HuH-7.5 (cell line): ENCODE results near the gene DNMT3L.
"Not testable (repeated sequence)": the region's sequence is repeated elsewhere in the genome, so short reads cannot be mapped to it uniquely, and the experiment has no call there.

Experiments used
- DNase-seq: peaks from one replicate; pipeline ENCODE4 v3.0.0; 2011; ENCODE audit warnings: low spot score

The DNMT3L gene

DNA sequence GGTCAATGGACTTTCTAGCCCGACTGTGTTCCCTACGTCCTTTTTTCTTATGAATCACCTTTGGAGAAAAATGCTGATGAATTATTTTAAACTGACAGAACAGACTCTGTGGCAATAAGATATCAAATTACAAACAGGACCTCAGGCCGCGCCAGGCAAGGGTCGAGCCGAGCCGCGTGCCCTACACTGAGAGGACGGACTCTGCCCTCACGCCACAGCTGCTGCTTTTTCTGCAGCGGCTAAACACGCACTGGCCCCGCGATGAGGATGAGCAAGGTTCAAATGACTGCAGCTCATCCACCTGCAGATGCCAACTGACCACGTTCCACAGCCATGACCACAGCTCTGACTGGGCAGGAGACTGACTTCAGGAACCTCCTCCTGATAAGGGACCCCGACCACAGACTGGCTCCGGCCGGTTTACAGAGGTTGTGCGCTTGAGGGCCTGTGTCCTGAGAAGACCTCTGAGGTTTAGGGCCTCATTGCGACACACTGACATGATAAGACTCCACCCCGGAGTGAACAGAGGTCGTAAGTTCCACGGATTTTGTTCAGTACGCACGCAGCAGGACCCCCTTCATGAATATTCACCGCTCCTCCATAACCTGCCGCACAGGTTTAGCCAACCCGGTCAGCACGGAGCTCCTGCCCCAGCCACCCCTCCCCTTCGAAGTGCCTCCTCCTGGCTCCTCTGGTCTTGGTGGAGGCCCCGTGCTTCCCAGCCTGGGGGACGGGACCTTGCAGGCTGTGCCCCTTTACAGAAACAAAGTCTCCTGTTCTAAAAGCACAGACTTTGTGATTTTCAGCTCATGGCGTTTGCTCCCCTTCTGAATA lies 12.3 kb downstream of the DNMT3L start:
- not testable (repeated sequence) for DNase-seq

DNA sequence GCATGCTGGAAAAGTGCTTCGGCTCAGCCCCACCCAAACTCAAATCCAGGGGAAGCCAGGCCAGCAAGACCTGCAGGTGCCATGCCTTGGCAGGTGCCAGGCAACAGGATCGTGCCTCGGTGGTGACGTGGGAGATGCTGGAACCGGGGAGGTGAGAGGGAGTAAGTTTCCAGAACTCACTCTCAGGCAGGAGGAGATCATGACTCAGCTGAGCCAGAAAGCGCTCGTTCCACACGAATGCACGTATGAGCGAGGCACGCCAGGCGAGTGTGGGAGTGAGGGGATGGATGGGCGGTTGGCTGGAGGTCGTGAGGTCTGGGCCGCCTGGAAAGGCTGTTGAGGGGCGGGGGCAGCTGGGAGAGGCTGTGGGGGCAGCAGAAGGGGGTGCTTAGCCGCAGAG lies 13.8 kb downstream of the DNMT3L start:
- not testable (repeated sequence) for DNase-seq

DNA sequence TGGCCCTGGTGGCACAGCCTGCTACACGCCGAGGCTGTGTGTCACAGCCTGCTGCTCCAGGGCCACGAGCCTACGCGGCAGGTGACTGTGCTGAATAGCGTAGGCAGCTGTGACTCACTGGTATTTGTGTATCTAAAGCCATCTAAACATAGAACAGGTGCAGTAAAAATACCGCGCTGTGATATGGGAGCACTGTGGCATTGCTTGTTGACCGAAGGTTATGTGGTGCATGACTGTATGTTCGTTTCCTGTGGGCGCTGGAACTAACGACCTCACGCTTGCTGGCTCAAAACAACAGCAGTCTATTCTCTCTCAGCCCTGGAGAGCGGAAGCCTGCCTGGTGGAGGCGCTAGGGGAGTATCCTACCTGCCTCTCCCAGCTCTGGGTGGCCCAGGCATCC lies 17.7 kb downstream of the DNMT3L start:
- DNase-seq, result not testable (repeated sequence)

DNA sequence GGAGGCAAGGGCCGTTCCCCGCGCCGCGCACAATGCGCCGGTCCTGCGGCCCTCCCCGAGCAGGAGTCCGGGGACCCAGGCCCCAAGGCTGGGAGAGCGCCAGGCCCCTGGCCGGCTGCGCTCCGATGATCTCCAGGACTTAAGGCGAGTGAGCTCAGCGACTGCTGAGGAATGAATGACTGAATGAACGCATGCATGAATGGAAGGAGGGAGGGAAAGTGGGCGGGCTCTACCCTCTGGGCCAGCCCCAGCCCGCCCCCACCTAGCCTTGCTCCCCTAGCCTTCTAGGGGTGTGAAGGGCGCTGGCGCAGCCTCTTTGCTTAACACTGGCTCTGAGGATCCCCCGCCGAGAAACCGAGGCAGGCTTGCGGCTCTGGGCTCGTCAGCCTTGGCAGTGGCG lies 20.4 kb downstream of the DNMT3L start:
- DNase-seq, result not testable (repeated sequence)

DNA sequence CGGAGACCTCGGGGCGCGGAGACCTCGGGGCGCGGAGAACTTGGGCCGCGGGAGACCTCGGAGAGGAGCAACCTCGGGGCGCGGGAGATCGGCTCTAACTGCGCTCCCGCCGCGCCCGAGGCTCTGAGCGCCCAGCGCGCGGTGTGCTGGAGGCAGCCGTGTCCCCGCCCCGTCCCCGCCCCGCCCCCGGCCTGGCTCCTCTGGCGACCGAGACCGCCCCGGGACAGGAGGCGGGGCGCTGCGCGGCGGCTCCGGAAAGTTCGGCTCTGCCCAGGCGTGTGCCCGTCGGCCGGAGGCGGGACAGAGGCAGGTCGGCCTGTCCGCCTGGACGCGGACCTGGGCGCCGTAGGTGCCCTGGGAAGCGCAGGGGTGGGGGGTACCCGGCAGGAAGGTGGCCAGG lies 20.9 kb downstream of the DNMT3L start, which contains the start of gene ICOSLG:
TSS of gene ICOSLG (minus strand) at position 102 of the 400 bp plus-strand sequence. CDS start 126 bp downstream, outside the sequence.
- not testable (repeated sequence) for DNase-seq

DNA sequence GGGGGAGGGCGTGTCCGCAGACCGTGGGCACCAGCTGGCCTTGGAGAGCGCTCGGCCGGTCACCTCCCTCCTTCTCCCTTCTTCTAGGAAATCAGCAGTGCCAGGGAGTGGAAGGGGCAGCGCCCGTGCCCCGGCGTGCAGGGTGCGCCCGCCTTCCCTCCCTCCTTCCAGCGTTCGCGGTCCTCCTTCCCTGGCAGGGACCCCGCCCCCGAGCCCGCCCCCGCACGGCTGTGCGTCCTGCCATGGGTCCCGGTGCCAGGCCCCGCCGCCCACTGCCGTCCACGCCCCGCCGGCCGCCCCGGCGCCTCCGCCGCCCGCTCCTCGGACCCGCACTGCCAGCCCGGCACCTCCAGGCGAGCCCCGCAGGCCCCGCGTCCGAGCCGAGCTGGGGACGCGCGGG lies 21.3 kb downstream of the DNMT3L start:
- DNase-seq, result not testable (repeated sequence)

DNA sequence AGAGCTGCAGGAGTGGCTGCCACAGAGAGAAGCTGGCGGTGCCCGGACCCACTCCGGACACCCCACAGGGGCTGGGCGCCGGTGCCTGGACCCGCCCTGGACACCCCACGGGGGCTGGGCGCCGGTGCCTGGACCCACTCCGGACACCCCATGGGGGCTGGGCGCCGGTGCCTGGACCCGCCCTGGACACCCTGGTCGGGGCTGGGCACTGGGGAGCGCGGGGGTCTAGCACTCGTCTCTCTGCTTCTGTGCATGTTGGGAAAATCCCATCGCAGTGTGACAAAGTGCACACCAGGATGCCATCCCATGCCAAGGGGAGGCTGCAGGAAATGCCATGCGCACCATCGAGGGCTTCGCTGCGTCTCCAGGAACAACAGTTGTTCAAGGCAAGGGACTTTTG lies 32.1 kb downstream of the DNMT3L start:
- not testable (repeated sequence) for DNase-seq

DNA sequence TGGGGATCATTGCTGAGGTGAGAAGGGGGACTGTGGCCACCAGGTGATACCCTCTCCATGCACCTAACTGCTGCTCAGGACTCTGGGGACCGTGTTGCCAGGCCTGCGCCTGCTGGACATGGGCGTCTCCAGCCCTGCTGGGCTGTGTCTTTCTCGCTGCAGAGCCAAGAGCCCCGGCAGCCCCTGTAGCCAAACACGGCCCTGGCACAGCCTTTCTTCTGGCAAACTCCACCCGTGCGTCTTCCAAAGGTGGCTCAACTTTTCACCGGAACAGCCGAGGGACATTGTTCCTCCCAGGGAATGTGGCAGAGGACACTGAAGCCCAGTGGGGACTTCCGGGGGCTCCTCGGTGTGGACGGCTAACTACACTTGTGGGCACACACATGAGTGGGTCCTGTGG lies 33.6 kb downstream of the DNMT3L start:
- not testable (repeated sequence) for DNase-seq

DNA sequence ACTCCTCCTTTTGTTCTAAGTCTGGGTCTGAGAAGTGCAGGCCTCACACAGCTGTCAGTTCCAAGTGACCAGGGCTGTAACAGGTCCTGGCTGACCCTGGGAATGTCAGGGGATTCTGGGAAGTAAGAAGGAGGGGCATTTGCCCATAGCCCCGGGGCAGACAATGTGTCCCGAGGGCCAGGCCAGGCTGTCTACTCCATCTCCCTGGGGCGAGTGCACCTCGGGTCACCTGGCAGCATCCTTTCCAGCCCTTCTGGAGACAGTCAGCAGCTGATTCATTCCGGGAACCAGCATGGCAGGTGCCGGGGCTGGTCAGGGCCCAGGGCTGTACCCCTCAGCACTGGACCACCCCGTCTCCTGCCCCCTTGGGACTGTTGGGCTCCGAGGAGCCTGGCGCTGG lies 34.1 kb downstream of the DNMT3L start:
- not testable (repeated sequence) for DNase-seq

DNA sequence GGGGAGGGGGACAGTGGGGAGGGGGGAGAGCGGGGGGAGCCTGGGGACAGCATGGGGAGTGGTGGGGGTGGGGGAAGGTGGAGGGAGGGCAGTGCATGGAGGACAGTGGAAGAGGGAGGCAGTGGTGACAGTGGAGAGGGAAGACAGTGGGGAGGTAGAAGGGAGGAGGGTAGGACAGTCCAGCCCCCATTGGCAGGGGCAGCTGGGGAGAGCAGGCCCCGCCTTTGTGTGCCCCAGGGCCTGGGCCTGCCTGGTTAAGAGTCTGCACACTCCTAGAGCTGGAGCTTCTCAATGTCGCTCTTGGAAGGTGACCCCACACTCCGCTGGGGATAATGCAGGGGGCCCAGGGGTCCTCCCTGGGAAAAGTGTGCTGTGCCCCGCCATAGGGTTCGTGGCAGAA lies 36.1 kb downstream of the DNMT3L start:
- not testable (repeated sequence) for DNase-seq

DNA sequence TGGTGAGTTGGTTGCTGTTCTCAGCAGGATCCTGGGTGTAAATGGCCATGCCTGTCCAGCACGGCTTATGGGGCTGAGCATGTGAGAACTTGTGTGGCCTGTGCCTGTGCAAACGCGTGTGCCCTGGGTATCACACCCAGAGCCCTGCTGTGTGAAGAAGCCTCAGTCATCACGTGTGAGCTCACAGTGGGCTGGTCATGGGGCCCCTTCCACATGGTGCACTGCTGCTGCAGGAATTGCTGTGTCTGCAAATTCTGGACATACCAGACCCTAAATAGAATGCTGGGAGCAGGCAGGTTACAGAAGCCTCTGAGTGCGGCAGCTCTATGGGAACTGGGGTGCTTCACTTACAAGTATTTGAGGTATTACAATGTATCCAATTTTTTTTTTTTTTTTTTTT lies 38.4 kb downstream of the DNMT3L start:
- not testable (repeated sequence) for DNase-seq

DNA sequence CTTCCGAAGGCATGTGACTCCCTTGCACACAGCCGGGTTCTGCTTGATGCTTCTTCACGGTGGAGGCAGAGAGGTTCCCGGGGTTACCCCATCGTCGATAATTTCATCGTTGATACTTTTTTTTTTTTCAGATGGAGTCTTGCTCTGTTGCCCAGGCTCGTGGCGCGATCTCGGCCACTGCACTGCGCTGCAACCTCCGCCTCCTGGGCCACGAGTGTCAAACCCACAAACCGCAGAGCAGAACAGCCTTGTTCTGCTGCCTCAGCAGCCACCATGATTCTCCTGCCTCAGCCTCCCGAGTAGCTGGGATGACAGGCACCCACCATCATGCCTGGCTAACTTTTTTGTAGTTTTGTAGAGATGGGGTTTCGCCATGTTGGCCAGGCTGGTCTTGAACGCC lies 41.0 kb downstream of the DNMT3L start:
- DNase-seq, result not testable (repeated sequence)

DNA sequence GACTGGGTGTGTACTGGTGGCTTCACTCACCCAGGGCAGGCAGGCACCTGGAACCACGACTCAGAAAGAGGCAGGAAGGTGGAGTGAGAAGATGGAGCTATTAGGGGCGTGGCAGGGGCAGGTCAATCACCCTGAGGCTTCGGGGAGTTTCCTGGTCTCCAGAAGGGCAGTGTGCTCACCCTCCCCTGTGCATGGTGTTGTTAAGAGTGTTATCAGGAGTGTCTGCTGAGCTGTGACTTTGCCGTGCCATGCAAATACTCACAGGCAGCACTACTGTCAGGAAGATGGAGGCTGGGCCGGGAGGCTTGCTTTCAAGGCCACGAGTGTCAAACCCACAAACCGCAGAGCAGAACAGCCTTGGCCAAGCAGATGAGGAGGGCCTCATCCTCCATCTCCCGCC lies 43.2 kb downstream of the DNMT3L start:
- DNase-seq, result not testable (repeated sequence)

DNA sequence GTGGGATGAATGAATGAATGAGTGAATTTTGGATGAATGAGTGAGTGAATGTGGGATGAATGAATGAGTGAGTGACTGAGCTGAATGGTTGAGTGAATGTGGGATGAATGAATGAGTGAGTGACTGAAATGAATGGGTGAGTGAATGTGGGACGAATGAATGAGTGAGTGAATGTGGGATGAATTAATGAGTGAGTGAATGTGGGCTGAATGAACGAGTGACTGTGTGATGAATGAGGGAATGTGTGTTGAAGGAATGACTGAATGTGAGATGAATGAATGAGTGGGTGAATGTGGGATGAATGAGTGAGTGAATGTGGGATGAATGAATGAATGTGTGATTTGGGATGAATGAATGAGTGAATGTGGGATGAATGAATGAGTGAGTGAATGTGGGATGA lies 49.7 kb downstream of the DNMT3L start:
- not testable (repeated sequence) for DNase-seq

DNA sequence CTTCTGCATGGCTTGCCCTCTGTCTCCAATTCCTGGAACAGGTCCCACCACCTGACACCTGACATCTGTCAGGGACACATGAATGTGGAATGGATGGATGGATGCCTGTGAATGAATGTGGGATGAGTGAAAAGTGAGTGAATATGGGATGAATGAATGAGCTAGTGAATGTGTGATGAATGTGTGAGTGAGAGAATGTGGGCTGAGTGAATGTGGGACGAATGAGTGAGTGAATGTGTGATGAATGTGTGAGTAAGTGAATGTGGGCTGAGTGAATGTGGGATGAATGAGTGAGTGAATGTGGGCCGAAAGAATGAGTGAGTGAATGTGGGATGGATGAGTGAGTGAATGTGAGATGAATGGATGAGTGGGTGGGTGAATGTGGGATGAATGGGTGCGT lies 50.1 kb downstream of the DNMT3L start:
- DNase-seq, result not testable (repeated sequence)

DNA sequence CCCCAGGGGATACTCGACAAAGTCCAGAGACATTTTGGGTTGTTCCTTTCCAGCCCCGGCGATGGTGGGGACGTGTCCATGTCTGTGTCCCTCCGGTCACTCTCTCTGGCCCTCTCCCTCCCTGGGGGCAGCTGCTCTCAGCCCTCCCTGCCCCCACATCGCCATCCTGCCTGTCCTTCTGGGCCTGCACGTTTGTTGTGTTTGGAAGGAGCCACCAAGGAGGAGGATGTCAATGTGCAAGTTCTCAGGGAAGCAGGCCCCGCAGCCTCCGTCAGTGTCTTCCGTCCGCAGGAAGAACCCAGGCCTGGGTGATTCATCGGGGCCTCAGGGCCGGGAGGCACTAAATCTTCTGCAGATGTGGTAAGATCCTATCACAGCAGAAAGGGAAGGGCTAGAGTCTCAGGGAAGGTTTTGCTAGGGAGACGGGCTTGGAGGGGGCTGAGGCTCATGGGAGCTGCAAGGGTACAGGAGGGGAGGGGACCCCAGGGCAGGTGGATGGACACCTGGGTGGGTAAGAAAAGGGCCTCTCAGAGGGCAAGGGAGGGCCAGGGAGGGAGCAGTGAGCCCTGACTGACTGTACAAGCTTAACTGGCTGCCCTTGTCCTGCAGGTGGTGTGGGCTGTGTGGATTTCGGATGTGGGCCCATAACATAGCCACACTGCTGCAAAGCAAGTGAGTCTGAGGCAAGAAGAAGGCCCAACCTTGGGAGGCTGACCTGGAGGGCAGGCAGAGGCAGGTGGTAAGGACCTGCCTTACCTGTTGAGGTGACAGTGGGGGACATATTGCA lies 53.6 kb downstream of the DNMT3L start:
- DNase-seq, result not testable (repeated sequence)

DNA sequence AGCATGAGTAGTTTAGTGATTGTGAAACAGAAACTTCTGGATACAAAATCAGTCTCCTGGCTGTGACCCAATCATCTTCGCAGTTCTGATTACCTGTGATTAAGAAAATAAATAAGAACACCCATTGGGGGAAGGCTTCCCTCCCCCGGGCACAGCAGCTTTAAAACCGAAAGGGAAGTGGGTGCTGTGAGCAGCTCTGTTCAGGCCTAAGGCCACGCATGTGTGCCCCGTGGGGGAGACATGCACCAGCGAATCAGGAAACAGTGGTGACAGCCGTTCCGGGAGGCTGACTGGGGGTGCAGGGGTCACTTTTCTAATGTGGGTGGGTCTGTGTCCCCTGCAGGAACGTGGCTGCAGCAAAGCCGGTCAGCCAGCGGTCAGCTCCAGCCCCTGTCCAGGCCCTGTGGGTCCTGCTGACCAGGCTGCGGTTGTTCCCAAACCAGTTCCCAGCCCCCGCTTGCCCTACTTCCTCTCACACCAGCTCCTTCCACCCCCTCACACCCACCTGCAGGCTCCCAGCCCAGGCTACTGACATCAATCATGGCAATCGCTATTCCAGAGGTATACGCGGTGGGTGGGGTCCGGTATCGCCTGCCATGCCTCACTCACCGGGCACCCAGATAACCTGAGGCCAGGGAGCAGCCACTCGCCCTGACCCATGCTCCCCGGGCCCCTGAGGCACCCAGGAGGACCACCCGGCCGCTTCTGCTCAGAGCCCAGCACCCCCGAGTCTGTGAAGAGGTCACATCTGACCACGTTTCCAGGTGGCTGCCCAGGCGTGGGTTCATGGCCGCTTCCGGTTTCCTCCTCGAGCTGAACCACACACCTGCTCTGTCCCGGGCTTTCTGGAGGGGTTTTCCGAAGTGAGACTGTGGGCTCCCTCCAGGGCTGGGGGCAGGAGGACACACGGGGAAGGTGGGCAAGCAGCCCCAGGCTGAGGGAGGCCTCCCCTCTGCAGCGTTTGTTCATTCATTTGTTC lies 54.7 kb downstream of the DNMT3L start:
- DNase-seq, result not testable (repeated sequence)

DNA sequence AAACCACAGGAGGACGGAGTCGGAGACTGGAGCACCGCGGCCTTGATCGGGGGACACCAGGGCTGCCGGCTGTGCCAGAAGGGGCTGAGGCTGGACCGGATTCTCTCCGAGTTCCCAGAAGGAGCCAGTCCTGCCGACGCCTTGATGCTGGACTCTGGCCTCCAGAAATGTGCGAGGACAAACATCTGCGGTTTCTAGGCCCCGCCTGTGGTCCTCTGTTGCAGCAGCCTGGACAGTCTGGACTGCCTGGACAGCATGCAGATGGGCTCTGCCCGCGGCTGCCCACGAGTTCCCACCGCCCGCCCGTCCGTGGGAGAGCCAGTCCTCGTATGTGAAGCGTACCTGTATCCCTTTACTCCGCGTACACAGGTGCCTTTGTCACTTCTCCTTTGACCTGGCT lies 55.5 kb downstream of the DNMT3L start:
- DNase-seq, result not testable (repeated sequence)

DNA sequence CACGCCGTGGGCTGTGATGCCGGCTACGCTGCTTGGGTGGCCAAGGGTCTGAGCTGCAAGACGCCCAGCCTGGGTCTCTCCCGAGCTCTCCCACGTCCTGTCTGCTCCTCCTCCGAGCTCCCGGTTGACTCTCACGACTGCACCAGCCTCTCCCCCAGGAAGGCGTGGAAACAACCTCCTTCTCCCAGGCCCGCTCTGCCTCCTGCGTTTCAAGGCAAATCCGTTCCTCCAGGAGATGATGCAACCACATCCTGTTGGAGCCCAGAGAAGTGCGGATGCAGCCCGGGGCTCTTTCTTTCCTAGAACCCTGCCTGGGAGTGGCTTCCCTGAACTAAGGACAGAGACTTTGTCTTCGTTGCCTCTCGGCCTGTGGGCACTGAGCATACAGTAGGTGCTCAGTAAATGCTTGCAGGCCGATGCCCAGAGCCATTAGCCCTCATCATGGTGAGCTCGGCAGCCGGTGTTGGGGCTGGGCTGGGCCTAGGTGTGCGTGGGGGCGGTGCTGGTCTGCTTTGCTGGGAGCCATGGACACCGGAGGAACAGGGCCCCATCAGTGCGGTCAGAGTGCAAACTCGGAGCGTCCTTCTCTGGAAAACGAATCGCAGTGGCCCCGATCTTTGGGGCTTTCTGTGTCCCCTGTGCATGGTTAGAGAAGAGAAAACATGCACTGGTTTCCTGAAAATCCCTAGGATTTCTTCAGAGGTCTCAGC lies 59.0 kb downstream of the DNMT3L start:
- not testable (repeated sequence) for DNase-seq

DNA sequence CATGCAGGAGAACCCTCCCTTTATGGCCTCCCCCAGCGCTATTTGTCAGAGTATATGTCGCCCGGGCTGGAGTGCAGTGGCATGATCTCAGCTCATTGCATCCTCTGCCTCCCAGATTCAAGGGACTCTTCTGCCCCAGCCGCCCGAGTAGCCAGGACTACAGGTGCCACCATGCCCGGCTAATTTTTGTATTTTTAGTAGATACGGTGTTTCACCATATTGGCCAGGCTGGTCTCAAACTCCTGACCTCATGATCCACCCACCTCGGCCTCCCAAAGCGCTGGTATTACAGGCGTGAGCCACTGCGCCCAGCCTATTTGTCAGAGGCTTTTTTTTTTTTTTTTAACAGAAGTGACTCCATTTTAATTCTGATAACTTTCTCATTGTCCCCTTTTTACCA lies 61.7 kb downstream of the DNMT3L start:
- DNase-seq, result not testable (repeated sequence)

DNA sequence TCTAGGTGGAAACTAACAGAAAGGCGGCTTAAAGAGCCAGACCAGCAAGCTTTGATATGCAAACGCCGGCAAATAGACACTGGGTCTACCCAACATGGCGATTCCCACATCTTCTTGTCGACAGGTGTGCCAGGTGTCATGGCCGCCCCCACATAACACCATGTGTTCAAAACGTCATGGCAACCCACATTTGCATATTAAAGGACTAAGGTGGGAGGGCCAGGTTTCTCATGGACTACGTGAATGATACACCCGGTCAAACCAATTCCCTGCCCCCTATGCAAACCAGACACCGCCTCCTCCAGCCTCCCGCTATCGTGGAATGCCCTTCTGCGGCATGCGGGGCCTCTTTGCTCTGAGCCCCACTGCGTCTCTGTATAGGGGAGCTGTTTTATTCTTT lies 62.2 kb downstream of the DNMT3L start:
- no peak for DNase-seq
